Urothelium cell line (cell line): ENCODE measurements around the gene RPS21.

Experiments
- DNase-seq: peaks from one replicate; pipeline ENCODE4 v3.0.0; 2011; ENCODE audit warnings: low spot score, mixed read lengths
- FAIRE-seq: peaks from 2 replicates; lab custom pipeline; 2011; peaks lifted over from hg19 to GRCh38; lab: Jason Lieb, UNC

Gene RPS21

DNA sequence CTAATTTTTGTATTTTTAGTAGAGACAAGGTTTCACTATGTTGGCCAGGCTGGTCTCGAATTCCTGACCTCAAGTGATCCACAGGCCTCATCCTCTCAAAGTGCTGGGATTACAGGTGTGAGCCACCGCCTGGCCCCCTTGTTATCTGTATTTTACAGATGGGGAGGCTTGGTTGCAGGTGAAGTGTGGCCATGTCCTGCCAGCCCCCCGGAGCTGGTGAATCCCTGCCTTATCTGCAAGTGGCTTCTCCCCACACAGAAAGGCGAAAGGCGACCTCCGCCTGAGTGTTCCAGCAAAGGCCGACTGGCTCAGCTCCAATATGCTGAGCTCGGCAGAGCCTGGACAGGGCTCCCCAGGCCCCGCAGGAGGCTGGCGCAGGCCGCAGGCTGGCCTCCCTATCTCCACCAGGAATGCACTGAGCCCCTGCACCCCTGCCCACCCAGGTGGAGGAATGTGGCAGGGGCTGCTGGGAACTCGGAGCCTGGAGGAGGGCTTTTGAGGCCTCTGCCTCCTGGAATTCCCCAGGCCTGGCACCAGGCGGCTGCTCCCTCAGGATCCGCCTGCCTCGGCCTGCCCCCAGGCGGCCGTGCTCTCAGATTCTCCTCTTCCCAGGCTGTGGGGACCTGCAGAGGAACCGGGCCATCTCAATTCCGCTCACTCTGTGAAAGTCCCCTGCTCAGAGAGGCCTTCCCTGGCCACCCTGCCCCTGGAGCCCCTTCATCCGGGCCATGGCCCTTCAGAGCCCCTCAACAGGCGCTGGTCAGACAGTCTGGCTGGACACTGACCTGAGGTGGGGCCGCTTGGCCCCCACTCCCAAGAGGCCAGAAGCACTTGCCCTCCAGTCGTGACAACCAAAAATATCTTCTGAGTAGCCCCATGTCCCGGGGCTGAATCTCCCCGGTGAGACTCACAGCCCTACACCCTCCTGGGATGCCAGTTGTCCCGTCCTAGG is 10.5 kb upstream of the RPS21 start:
- DNase-seq, result peak; percentile 77
- no peak for FAIRE-seq

DNA sequence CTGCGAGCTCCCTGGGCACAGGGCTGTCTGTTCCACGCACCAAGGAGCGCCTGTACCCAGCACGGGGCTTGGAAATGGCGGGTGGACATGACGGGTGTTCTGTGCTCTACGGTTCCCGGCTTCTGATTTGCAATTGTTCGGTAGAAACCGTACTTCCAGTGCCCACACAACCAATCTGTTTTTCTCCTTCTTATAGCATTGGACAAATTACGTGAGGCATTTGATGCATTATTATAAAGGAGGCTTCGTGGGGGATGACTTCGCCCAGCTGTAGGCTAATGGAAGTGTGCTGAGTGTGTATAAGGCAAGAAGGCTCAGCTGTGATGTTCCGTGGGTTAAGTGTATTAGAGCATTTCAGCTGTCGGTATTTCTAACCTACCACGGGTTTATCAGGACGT is 9.8 kb upstream of the RPS21 start:
- no peak for FAIRE-seq
- no peak for DNase-seq

DNA sequence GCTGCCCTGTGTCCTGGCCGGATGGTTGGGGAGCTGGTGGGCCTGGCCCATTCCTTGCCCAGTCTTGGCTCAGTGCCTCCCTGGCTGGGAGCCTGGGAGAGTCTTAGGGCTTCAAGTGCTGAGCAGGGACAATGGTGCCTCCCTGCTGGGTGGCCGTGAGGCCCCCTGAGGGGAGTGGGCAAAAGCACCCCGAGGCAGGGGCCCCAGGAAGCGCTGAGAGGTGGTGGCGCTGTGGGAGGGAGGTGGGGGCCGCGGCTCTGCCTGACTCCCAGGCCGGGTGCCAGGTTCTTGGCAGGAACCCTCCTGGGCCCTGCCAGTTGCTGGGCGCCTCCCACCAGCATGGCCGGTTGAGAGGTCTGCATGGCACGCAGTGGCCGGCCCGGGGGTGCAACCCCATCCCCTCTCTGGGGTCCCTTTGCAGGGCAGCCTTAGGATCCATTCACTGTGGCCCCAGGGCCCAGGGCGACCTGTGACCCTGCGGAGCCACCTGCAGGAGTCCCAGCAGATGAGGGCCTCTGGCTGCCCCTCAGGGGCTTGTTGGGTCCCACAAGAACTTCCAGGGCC is 9.2 kb upstream of the RPS21 start:
- DNase-seq, result no peak
- no peak for FAIRE-seq

DNA sequence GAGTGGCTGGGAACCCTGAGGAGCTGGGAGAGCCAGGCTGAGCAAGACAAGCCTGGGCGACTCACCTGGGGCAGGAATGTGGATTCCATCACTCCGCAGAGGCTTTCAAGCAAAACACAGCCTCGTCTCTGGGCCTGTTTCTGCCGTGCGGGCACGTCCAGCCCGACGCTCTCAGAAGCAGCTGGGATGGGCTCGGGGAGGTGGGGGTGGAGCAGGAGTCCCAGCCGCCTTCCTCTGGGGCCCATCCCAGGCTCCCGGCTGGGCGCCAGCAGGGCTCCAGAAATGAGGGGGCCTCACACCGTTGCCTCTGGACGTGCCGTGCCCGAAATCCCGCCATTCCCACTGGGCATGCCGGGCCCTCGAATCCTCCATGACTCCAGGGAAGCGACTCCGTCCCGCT is 8.7 kb upstream of the RPS21 start:
- DNase-seq (no peak), FAIRE-seq (no peak)

DNA sequence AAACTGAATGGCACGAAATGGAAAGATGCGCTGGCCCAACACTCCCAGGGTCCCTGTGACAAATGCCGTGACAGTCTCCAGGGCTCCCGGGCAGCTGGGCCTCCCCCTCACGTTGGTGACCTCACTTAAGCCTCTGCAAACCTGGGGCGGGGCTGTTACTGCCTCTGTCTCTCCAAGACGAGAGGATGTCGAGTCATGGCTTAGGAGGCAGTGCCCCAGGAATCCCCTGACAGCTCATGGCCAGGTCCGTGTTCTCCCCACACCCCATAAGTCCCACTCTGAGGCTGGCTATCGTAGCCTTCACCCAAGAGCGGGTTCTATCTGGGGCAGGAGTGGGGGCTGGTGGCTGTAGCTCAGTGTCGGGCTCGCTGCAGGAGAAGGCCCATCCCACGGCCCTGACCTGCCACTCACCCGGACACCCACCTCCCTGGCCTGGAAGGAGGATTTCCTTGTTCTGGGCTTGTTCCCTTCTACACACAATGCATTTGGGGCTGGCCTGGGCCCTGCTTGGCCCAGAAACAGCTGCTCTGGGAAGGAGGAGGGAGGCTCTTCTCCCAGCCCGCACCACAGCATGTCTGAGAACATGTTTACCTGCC is 5.6 kb upstream of the RPS21 start:
- FAIRE-seq, result peak; percentile 27

DNA sequence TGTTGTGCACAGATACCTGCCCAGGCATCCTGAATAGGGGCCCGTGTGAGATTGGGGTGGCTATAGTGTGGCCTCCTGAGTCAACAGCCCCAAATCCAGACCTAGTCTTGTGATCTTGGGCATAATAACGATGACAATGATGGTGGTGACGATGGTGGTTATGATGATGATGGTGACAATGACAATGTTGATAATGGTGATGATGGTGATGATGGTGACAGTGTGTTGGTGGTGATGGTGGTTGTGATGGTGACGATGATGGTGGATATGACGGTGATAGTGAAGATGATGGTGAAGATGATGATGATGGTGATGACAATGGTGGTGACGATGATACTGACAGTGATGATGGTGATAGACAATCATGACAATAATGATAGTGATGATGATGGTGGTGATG is 5.1 kb upstream of the RPS21 start:
- DNase-seq (no peak), FAIRE-seq (peak; percentile 100)

More for the DNA sequence above, 5.6 kb upstream of the RPS21 start:
- no peak for DNase-seq

DNA sequence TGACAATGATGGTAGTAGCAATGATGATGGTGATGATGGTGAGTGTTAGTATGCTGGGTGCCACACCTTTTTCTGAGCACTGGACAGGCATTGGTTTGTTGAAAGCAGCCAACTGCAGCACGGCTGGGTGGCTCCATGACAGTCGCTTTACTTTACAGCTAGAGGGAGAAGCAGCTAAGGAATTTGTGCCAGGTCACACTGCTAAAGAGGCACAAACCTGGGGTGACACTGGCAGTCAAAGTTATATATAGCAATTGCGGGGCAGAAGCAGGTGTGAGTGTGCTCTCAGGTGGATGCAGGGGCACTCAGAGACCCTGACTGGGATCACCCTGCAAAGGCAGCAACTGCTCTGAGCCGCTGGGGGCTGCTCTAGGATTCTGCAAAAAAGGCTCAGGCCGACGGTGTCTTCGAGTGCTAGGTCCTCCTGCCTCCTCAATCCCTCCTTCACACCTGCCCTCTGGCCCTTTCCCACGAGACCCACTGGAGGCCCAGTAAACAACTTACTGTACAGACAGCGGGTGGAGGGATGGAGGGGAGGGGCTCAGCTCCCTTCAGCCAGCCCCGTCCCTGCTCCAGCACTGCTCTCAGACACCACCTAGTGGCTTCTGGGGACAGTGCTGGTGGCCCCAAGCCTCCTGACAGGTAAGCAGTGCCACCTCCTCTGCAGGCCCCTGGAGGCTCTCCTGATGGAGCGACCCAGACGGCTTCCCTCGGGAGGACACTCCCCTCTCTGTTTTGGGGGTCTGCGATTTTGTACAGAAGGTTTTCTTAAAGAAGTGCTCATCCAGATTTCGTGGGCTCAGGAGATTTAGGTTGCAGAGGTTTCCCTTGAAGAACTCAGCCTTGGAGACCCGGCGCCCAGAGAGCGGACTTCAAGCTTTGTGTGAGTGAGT is 4.4 kb upstream of the RPS21 start:
- DNase-seq (peak; percentile 93), FAIRE-seq (no peak)

DNA sequence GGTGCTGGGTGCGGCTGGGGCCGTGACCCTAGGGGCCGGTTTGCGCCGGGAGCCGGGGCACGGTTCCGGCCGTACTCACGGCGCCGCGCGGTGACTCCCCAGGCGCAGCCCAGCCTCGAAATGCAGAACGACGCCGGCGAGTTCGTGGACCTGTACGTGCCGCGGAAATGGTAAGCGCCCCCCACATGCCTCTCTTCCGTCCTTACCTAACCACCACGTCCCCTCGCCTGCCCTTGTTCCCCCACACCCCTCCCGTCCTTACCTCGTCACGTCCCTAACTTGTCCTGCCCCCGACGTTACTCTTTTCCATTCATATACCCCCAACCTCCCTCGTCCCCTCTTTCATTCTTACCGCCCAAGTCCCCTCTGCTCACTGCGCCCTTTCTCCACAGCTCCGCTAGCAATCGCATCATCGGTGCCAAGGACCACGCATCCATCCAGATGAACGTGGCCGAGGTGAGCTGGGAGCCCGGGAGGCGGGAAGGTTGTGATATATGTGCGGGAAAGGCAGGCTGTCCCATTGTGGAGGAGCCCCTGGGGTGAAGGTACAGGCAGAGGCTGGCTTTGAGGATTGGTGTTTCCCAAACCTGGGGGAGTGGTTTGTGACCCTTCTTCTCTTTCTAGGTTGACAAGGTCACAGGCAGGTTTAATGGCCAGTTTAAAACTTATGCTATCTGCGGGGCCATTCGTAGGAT is 463 bp downstream of the RPS21 start:
- DNase-seq (no peak), FAIRE-seq (peak; percentile 81)

DNA sequence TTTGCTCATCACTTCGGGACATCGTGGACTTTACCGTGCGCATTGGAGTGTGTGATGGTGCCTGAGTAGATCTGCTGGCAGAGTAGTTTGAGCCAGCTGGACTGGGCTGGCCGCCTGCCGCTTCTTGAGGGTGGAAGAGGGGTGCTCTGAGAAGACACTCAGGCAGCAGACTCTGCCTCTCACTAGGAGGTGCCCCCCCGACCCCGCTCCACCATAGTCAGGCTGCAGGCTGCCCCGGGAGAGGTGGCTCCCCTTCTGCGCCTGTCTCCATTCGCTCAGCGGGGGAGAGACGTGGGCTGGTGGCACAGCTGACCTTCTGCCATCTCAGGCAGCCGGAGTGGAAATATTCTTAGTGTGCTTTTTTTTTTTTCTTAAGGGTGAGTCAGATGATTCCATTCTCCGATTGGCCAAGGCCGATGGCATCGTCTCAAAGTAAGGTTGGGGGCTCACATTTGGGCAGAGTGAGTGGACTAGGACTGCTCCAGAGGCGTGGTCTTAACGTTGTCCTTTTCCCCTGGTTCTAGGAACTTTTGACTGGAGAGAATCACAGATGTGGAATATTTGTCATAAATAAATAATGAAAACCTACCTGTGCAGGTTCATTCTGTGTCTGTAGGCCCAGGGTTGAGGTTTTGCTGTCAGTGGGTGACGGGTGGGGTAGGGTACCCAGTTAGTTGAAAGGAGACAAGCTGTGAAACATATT is 1.2 kb downstream of the RPS21 start:
- FAIRE-seq, result no peak
- no peak for DNase-seq

DNA sequence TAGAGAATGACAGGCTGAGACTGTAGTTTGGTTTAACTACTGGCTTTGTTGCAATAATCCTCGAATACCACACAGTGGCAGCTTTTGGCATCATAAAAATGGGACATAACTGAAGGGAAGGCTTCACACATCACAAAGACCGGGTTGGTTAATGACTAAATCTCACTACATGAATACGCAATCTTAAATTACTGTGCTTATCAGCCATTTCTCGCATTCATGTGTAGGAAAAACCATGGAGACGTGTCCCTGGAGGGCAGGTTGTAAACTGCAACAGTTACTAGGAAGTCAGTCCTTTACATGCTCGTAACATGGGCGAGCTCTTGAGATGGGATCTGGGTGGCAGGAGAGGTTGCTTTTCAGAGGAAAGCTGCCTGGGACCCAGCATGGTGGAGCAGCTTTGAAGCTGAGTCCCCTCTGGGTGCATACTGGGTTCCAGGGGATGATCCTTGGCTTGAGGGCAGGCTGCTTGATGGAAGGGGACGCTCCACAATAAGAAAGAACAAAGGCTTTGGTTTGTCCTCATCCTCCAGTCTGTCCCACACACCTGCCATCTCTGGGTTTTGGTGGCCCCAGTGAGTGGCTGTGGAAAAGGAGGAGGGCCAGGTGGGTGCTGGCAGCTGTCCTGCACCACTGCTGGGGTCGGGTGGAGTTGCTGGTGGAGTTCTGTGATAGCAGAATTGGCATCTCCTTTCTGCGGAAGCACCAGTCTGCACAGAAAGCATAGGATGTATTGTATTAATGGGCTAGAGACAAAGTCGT is 2.1 kb downstream of the RPS21 start:
- DNase-seq (no peak), FAIRE-seq (no peak)

DNA sequence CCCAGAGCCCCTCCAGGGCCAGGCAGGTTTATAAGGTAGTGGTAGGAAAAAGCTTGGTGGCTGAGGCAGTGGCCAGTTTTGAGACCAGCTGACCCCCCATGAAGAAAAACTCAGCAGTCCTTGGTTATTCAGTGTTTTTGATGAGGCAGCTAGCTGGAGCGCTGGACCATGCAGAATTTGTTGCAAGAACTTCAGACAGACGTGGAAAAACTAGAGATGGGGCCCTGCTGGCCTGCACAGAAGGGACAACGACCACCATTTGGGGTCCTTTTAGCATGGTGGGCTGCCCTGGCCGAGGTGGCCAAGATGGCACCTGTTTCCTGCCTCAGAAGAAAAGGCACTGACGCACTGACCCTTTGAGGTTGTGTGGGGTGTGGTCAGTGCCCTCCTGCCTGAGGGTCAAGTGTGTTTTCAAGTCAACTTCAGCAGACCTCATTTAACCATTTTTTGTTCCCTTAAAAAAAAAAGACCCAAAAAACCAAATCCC is 2.7 kb downstream of the RPS21 start:
- FAIRE-seq, result no peak
- DNase-seq, result no peak

DNA sequence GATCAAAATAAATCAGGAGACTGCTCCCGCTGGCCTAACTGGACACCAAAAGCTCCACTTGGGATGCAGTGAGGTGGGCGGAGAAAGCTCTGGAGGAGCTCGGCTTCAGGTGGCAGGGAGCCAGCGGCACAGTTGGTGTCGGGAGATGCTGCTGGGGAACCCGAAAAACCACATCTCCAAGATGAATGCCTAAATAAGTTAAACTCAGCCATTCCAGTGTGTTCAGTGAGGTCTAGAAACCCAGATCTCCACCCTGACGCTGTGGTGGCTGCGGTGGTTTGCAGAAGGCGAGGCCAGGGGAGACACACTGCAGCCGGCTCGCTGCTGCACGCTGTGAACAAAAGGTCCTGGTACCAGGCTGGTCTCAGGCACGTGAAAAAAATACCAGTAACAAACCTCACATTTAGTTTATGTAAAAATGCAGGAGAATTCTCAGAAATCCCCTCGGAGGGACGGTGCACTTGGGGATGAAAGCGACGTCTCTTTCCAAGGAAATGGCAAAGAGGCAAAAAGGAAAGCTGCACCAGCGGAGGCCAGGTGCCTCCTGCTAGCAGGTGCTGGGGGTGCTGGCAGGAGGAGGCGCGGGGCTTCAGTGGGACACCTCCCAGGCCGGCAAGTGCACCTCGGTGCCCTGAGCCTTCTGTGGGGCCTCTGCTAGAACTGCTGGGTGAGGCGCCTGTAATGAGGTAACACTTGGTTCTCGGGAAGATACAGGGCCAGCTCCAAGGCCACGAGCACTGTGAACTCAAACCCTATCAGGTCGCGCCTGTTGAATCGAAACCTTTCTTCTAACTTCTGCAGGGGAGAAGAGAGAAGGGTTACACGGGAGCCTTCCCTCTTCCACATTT is 3.6 kb downstream of the RPS21 start:
- no peak for FAIRE-seq
- DNase-seq, result no peak

DNA sequence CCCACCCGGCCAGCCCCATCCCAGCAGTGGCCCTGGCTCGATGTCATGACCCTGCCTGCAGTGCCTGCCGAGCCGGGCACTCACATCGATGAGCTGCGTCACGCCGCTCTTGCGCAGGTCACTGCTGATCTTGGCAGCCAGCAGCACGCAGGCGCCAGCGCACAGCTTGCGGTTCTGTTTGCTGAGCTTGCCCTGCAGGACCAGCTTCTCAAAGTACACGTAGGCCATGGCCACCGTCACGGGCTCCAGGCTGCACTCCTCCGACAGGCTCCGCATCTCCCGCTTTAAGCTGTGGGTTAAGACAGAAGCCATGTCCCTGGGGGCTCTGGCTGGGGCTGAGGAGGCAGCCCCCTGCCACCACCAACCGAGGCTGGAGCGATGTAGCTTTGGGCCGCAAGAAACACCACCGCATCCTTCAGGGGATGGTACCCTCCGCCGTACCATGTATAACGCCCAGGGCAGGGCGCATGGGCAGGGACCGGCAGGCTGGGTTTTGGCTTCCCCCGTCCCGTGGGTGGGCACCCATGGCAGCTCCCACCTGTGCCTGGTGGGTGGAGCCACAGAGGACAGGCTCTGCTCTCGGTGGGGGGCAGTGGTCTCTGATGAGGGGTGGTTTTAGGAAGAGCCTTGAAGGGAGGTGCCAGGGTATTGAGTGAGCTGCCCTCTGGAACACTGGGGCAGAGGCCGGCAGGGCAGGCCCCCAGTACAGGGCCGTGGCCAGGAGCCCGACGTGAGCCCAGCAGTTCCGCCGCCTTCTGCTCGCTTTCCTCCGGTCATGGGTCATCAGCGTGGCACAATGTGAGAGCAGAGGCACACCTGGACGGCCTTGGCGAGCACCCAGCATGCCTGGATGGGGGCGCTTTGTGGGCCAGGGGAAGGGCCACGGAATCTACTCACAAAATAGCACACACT is 4.5 kb downstream of the RPS21 start:
- no peak for DNase-seq

DNA sequence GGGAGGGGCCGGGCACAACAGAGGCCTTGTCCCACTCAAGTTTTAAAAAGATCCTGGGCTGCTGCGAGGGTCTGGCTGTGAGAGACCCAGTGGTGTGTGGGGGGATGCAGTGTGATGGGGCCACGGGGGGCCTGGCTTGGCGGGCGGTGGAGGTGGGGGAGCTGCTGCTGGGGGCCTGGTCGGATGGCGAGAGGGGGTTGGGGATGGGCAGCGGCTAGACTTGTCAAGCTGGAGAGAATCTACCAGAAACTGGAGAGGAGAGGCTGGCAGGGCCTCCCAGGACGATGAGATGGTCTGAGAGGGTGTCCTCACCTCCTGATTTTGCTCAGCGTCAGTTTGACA is 5.1 kb downstream of the RPS21 start:
- no peak for DNase-seq

More for the DNA sequence above, 4.5 kb downstream of the RPS21 start:
- no peak for FAIRE-seq

DNA sequence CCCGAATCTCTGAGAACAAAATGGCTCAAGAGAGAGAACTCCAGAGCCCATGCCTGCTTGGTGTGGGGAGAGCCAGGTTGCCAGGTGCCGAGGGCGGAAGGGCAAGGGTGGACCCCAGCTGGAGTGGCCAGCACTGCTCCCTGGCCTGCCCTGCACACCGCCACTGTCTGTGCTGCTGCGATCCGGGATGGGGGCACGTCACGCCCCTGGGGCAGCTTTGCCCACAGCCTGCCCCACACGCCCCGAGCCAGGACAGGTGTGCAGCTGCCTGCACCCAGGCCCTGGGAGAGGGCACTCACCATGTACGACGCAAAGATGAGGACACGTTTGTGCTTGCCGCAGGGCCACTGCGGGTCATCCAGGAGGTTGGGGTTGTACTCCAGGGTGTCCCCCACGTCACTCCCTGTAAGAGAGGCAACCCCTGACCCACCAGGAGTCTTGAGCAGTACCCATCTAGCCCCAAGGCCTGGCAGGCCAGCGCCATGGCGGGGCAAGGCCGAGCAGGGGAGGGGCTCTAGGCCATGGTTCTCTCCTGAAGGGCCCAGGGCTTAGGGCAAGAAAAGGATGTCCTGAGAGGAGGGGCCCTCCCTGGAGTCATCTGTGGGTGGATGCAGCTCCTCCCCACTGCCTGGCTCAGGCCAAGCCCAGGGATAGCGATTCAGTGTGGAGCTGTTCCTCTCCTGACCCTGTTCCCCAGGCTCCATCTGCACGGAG is 5.9 kb downstream of the RPS21 start:
- DNase-seq, result no peak
- no peak for FAIRE-seq

More for the DNA sequence above, 5.1 kb downstream of the RPS21 start:
- FAIRE-seq, result no peak

DNA sequence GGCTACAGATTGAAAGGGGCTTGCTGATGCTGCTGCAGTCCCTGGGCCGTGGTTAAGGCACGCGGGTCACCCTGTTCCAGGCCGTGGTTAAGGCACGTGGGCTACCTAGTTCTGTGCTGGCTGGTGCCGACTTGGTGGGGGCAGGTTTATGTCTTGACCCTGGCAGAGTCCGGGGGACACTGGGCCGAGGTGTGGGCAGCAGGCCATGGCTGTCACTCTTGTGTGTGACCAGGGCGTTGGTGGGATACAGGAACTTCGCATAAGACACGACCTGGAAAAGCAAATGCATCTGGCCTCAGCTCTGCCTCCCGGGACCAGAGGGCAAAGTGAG is 6.4 kb downstream of the RPS21 start:
- FAIRE-seq (no peak), DNase-seq (no peak)

DNA sequence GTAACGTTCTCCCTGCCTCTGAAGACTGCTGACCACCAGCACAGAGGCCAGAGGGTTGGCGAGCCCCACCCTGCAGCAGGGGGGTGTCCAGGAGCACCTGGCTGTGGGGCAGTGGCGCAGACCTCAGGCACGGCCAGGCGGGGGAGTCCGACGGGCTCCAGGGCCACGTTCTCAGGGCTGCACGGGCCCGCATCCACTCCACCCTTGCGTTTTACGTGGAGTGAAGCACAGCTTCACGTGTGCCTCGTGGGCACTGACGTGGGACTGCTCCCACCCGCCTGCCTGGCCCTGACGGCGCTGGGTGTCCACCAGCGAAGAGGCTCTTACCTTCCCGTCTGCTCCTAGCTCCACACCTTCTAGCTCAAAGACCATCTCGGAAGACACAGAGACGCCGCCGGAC is 6.9 kb downstream of the RPS21 start:
- DNase-seq, result no peak
- no peak for FAIRE-seq
